Erythroblast (primary cell): Measurements from ENCODE around the gene AKAP13.

Experiments
- DNase-seq, 2 experiments: peaks; one replicate each; lab custom pipeline; 2025; lab: John Stamatoyannopoulos, UW
- GATA1 ChIP-seq: IDR thresholded peaks from 2 replicates; pipeline ENCODE4 v1.6.1; 2011; ENCODE audit warnings: low read depth, mild to moderate bottlenecking, control low read depth, low read length, moderate library complexity
- POLR2A ChIP-seq: IDR thresholded peaks from 2 replicates; pipeline ENCODE4 v1.6.1; 2011; ENCODE audit warnings: mild to moderate bottlenecking, low read length

Gene AKAP13

DNA sequence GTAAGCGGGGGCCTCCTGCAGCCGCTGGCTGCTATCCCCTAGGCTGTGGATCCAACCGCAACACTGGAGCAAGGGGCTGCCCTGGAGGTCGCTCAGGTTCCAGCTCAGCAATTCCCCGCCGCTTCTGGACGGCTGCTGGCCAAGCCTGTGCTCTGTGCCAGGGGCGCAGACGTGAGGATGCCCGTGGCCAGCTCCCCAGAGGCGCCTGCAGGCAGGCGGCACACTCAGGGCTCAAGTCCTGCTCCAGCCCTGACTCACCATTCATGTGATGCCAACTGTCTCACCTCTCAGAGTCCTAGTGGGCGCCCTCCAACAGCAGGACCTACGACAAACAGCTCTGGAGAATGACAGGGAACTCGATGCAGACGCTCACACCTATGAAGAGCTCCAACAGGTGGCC is 382.8 kb downstream of the AKAP13 start:
- no peak for DNase-seq
- TF ChIP-seq POLR2A (no peak), GATA1 (no peak)

DNA sequence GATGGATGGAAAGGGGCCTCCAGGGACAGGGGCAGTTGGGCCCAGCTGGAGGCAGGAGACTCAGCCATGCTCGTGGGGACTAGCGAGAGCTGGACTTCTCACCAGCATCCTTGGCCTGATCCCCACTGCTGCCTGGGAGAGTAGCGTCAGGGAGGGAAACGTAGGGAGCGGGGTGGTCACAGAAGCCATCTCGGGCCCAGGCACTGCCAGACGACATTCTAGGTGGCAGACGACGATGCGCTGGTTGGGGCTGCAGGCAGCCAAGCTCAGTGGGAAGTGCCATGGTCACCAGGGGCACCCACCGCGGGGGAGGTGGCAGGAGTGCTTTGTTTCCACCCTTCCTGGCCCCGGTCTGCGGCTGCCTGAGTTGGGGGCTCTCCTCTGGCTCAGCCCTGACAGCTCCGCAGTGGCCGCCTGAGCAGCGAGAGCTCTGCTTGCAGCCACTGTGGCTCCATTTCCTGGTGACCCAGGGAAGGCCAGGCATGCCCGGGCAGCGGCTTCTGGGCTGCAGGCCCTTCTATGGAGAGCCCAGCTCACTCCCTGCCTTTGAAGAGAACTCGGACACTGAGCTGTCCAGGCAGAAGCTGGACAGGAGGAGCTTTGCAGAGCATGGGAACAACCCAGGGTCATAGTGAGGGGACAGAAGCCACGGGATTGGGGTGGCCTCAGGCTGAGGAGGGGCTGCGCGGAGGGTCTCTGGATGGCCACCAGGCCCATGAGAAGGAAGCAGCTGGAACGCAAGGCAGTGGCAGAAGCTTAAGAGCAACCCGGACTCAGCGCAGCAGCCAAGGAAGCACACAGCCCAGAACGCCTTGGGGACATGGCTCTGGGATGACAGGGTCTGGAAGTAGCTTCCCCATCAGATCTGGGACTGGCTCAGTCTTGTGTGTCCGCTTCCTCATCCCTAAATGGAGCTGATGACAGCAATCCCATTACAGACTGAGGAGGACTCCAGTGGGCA is 383.6 kb downstream of the AKAP13 start:
- TF ChIP-seq GATA1 (no peak), POLR2A (no peak)
- no peak for DNase-seq

DNA sequence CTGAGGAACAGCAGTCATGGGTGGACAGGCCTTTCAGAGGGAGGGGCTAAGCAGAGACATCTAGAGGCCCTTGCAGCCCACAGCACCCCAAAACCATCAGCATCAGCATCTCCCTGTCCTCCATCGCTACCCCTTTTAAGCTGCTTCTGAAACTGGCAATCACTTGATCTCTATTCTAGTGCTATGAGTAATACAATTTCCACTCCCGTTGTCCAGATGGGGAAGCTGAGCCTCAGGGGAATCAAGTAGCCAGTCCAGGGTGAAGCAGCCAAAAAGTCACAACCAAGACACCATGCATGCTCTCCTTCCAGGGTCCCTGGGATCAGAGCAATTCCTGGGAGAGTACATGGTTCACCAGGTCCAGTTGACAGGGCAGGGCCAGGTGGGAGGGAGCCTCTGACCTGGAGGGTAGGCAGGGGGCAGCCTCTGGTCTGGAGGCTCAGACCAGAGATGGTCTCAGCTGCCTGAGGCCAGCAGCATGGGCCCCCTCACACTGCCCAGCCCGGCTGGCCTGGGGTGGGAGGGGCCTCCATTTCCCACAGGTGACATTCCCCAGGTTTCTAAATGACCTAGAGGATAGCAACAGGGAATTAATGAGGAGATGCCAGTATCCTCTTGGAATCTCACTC is 384.4 kb downstream of the AKAP13 start:
- TF ChIP-seq GATA1 (no peak), POLR2A (no peak)
- DNase-seq, result no peak

DNA sequence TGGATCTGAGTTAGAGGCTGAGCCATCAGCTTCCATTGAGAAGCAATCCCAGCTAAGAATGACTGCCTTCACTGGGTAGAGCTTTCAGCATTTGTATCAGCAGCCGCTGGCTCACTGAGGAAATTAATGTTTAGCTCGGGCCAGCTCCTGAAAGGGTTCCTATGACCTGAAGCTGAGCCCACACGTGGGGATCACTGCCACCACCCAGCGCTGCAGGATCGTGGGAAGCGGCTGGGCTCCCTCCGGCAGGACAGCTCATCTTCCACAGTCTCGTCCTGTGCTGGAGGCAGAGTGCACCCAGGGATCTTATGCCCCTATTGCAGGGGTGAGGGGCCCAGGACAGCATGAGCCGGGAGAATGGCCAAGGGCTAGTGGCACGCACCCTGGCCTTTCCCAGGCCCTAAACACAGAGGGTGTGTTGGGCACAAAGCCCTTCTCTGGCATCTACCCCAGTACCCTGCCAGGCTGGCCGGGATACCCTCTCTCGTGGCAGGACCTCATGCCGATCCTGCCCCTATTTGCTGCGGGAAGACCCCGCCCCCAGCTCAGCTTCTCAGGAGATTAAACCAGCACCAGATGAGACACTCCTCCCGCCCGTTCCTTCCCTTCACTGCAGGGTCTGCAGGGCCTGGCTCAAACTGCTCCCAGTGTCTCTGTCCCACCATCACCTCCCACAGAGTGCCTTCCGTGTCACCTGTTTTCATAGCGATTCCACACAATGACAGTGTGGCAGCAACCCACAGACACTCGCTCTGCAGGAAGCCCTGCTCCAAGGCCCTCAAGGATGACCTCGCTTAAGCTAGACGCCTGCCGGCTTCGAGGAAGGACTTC is 385.8 kb downstream of the AKAP13 start:
- DNase-seq, result no peak
- TF ChIP-seq GATA1, result no peak
- no peak for TF ChIP-seq POLR2A

DNA sequence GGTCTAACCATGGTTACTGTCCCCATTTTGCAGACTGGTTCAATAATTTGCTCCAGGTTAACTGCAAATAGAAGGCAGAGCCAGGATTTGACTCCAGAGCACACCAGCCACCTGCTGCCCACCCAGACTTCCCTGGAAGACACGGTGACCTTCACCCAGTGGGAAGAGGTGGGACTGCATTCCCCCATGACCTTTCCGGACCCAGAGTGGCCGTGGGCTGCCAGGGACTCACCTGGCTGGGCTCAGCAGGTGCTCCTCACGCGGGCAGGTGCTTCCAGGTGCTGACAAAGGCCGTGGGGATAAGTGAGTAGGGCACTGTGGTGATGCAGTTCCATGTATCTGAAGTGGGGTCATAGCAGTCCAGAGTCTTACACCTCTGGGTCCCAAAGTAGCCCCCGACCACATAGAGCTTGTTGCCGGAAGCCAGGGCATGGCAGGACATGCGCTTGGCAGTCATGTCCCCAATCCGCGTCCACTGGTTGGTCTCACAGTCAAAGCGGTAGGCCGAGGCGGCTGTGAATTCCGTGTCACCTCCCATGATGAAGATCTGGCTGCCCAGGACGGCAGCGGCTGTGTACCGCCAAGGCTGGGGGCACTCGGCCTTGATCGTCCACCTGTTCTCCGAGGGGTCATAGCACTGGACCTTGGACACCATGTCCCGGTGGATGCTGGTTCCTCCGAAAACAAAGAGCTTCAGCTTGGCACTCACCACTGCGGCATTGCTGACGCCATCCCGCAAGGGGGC is 387.6 kb downstream of the AKAP13 start:
- no peak for TF ChIP-seq POLR2A
- no peak for TF ChIP-seq GATA1

DNA sequence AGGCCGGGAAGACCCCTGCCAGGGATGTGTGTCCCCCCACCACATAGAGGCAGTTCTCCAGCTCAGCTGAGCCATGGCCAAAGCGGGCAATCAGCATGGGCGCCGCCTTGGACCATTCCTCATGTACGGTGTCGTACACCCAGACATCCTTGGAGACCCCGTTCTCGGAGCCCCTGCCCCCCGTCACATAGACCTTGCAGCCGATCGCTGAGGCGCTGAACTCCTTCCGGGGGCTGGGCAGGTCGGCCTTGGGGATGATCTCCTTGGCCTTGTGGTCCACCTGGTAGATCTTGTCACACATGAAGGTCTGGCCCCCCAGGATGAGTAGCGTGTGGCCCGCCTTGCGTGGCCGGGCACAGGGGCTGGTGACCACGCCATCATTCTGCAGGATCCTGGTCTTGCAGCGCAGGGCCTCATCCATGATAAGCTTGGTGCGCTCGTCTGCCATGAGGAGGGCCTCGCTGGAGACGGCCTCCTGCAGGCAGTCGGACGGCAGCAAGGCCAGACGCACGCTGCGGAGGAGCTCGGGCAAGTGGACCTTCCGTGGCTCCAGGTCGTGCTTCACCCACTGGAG is 388.3 kb downstream of the AKAP13 start:
- no peak for TF ChIP-seq GATA1
- no peak for TF ChIP-seq POLR2A
- no peak for DNase-seq

More for the DNA sequence above, 387.6 kb downstream of the AKAP13 start:
- DNase-seq, result no peak

DNA sequence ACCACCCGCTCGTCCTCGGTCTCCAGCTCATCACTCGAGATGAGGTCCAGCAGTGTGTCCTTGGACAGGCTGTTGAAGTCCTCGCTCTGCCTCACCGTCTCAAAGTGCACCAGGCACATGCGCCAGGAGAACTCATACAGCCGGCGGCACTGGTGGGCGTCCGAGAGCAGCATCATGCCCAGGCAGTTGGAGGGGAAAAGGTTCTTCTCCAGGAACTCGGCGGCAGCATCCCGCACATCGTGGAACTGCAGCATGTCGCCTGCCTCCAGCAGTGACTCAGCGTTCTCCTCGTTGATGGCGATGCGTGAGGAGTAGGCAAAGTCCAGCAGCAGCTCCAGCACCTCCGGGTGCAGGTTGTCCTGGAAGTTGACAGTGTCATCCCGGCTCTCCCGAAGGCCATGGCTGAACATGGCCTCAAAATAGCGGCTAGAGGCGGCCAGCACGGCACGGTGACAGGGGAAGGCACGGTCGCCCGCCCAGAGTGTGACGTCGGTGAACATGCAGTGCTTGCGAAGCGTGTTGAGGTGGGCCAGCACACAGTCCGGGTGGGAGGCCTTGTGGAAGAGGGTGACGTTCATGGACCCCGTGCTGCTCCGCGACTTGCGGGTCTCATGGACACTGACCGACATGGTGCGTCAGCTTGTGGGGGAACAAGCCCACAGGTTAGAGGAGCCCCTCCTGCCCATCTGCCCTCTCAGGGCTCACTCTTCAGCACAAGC is 388.9 kb downstream of the AKAP13 start:
- no peak for TF ChIP-seq GATA1
- no peak for DNase-seq

DNA sequence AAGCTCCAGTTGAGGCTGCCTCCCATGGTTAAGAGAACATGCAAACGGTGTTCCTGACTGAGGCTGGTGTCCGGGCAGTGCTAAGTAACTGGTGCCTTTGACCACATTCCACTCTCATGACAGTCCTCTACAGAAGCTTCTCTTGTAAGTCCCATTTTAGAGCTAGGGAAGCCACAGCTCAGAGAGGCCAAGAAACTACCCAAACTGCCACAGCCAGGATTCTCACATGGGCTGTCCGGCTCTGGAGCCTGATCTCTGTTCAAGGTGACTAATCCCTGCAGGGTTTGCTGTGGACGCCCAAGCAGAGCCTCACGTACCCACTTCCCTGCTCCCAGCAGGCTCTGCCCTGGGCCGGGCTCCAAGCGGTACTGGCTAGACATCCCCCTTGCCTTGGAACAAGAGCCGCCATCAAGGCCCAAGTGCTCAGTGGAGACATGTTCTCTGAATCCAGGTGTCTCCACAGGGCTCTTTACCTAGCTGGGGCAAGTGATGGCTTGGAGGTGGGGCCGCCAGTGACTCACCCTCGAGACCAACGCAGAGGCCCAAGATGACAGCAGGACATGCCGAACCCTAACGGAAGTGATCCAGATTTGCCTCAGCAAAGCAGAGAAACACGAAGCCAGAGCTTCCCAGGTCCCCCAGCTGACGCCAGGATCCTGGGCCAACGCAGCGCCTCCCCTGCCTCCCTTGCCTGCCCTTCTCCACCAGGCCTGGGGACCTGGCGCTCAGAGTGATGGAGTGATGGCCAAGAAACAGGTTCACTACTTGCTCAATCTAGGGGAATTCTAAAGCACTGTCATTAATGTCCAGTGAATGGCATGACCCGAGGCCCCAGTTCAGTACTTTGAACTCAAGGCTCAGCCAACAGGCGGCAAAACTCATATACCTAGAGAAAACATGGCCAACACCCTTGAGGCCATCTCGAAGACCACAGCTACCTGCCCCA is 390.0 kb downstream of the AKAP13 start:
- TF ChIP-seq GATA1 (no peak), POLR2A (no peak)
- DNase-seq, result no peak

DNA sequence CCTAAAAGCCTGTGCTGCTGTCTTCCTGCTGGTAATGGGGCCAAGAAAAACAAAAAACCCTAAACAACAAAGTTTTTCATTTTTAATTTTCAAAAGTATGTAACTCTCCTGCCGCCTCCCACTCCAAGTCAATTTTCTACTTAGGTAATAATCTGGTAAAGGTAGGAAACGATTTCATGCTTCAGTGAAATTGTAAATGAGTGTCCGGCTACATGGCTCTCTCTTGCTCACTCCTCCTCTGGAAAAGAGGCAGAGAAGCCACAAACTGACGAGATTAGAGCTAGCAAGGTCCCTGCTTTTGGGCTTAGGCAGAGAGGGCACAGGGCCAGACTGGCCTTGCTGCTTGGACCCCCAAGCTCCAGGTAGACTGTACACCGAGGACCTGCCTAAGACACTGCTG is 390.9 kb downstream of the AKAP13 start:
- DNase-seq, result no peak
- TF ChIP-seq POLR2A (no peak), GATA1 (no peak)

DNA sequence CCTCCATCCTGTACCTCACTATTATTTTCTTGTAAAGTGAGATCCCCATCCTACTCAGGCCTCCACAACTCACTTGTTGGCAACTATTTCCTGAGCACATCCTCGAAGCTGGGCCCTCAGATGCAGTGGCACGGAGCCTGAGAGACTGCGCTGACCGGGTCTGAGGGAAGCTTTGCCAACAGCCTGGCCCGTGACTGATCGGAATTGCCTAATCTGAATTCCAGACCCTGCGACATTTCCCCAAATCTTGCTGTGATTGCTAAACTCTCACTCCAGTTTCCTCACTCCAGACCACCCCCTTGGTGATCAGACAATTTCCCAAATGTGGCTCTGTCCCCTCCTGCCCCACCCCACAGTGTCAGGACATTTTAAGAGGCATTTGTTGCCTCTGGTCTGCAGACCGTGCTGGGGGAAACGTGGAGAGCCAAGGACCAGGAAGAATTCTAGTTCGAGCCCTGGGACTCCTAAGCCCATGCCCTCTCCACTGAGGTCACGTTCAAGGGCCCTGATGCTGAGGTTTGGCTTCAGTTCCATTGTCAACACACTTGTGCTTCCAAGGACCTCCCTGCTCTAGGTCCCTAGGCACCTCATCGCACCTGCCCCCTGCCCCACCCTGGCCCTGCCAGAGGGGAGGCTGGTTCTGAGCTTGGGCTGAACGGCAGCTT is 391.5 kb downstream of the AKAP13 start:
- no peak for DNase-seq
- TF ChIP-seq GATA1 (no peak), POLR2A (no peak)

DNA sequence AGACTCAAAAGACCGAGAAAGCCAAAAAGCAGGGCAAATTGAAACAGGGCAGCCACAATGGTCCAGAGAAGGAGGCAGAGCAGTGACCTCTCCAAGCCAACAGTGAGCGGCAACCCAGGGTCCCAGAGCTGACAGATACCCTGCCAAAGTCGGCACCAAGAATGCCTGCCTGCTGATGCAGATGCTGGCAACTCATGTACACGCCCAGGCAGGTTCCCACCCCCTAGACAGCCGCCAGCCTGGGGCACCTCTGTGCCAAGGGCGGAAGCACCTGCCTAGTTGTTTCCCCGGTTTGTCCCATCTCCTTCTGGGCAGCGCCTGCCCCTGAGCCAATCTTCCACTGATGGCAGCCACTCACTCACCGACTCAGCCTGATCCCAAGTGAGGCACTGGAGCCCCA is 392.3 kb downstream of the AKAP13 start:
- no peak for TF ChIP-seq GATA1
- no peak for TF ChIP-seq POLR2A
- DNase-seq, result no peak
